ENCODE data around the gene LRP2BP.
A peak's percentile ranks its signal among the peaks of the same experiment; 100 is the strongest.

LRP2BP gene

DNA sequence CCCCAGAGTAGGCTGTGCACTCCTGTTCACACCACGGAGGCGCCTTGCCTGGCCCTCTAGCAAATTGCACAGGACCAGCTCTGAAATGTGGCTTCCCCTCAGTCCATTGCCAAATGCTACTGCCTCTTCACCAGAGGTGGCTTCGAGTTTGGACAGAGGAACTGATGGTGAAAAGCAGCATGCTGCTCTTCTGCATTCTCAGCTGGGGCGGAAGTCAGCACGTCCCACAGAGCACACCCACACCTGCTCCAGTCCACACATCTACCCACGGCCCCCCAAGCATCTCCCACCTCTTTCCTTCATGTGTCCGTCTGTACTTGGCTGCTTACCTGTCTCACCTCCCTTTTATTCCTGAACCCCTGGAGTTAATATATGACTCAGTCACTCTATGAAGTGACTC is 43.5 kb downstream of the LRP2BP start:
- ChIA-PET CTCF (interaction anchor here (1.0 to 1.3 kb wide), 4 partner anchors 10 to 27 kb away, joined by 3 to 5 read pairs (median 3); no protein-coding TSS in a partner anchor), POLR2A (no interaction called here)
- TF ChIP-seq, protein P1, sequence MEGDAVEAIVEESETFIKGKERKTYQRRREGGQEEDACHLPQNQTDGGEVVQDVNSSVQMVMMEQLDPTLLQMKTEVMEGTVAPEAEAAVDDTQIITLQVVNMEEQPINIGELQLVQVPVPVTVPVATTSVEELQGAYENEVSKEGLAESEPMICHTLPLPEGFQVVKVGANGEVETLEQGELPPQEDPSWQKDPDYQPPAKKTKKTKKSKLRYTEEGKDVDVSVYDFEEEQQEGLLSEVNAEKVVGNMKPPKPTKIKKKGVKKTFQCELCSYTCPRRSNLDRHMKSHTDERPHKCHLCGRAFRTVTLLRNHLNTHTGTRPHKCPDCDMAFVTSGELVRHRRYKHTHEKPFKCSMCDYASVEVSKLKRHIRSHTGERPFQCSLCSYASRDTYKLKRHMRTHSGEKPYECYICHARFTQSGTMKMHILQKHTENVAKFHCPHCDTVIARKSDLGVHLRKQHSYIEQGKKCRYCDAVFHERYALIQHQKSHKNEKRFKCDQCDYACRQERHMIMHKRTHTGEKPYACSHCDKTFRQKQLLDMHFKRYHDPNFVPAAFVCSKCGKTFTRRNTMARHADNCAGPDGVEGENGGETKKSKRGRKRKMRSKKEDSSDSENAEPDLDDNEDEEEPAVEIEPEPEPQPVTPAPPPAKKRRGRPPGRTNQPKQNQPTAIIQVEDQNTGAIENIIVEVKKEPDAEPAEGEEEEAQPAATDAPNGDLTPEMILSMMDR (IDR thresholded peaks at IDR 0.05; ENCODE audit: control extremely low read depth, extremely low read depth, low read depth, missing control alignments), result no peak

DNA sequence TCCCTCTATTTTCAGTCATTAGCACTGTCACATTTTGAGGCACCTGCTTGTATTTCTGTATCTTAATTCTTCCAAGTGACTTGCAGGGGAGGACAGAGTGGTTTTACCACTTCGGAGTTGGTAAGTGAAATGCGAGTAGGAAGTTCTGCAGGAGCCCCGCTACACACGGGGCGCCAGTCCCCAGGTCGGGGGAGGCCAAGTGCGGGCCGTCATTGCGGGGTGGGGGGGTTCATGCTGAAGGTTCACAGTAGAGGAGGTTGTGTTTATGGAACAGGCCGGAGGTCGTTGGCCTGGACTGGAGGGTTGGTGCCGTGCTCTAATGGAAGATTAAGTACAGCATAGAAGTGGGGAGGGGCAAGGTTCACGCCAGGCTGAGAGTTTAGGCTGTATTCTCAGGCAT is 44.0 kb downstream of the LRP2BP start:
- ChIA-PET CTCF (no interaction called here), POLR2A (no interaction called here)
- DNase-seq (ENCODE audit: extremely low spot score), result no peak
- TF ChIP-seq, protein P1 (IDR thresholded peaks at IDR 0.05; ENCODE audit: control extremely low read depth, extremely low read depth, low read depth, missing control alignments), result no peak

More for the DNA sequence above, 43.5 kb downstream of the LRP2BP start:
- no peak for DNase-seq (ENCODE audit: extremely low spot score)

DNA sequence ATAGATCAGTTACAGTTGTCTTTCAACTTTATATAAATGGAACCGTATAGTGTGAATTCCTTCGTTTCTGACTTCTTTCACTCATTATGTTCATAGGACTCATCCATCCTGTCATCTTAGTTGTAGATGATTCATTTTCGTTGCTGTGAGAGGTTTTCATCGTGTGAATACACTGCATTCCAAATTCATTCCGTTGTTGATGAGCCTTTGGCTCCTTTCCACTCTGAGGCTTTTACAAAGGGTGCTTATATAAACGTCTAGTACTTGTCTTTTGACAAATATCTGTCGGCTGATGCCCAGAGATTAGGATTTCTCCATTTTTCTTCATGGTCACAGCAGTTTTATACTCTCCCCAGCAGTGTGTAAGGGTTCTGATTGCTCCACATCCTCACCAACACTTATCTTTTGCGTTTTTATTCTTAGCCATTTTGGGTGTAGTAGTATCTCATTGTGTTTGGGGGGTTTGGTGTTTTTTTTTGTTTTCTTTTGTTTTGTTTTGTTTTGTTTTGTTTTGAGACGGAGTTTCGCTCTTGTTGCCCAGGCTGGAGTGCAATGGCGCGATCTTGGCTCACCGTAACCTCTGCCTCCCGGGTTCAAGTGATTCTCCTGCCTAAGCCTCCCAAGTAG is 48.6 kb downstream of the LRP2BP start:
- DNase-seq (ENCODE audit: extremely low spot score), result no peak
- CTCF ChIA-PET, result no interaction called here
- POLR2A ChIA-PET, result no interaction called here
- TF ChIP-seq, protein P1 (IDR thresholded peaks at IDR 0.05; ENCODE audit: control extremely low read depth, extremely low read depth, low read depth, missing control alignments), result no peak

DNA sequence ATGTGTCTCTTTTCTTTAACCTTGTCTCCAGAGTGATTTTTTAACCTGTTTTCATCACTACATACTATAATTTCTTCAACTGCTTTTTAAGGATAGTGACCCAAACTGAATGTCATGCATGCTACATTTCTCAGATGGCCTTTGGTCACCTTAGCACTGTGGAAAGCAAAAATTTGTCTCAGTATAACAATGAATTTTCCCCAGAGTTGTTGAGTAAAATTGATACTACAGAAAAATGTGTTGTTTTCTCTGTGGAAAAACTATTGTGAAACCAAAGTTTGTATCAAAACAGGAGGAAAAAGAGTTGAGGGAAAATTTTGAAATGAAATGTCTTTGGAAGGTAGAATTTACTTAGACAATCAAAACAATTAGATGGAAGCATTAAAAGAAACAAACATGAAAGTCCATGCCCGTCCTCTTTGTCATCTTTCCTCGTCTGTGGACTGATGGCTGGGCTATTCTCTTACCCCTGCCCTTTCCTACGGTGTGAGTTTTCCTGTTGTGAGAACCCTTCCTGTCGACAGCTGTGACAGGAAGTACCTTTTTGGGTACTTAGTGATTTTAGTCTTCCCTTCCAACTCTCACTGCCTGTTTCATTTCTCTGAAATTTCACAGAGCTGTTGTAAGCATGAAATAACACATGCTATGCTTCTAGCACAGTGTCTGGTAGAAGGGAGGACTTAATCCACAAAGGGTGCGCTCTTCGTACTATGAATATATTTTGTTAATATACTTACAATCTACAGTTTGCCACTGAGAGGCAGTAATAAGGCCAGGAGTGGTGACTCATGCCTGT is 50.8 kb downstream of the LRP2BP start:
- POLR2A ChIA-PET, result interaction anchor here (1.0 kb wide), 1 partner anchor 81 kb away, joined by 3 read pairs; the partner anchor contains the start of gene UFSP2

DNA sequence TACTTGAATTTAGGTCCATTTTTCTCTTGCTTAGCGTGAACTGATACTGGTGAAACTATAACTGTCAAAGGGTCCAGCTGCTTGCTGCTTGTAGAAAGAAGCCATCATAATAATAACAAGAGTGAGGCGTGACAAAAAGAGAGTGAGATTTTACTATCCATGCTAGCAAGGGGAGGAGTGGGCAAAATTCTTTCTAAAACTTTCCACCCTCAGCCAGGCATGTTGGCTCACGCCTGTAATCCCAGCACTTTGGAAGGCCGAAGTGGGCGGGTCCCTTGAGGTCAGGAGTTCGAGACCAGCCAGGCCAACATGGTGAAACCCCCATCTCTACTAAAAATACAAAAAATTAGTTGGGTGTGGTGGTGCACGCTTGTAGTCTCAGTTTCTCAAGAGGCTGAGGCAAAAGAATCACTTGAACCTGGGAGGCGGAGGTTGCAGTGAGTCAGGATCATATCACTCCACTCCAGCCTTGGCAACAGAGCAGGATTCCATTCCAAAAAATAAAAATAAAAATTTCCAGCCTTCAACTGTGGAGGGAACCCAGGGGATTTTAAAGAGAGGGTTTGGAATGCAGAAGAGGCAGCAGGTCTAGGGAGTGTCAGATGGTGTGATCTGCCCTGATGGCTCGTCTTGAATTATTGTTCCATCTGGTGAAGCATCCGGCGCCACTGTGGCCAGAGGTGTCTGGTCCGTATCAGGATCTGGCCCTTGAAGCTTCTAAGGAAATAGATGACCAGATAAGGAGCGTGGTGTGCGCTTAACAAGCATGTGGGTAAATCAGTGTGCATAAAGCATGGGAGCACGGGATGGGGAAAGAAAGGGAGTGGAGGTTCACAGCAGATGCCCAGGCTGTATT is 51.8 kb downstream of the LRP2BP start:
- POLR2A ChIA-PET, result no interaction called here
- CTCF ChIA-PET, result no interaction called here

More for the DNA sequence above, 50.8 kb downstream of the LRP2BP start:
- peak; percentile 39 for DNase-seq (ENCODE audit: extremely low spot score)
- TF ChIP-seq, protein P1 (IDR thresholded peaks at IDR 0.05; ENCODE audit: control extremely low read depth, extremely low read depth, low read depth, missing control alignments), result no peak
- CTCF ChIA-PET, result interaction anchor here (1.0 to 1.3 kb wide), 3 partner anchors 10 to 46 kb away, joined by 3 to 4 read pairs (median 3); no protein-coding TSS in a partner anchor

More for the DNA sequence above, 51.8 kb downstream of the LRP2BP start:
- TF ChIP-seq, protein P1 (IDR thresholded peaks at IDR 0.05; ENCODE audit: control extremely low read depth, extremely low read depth, low read depth, missing control alignments), result no peak
- DNase-seq (ENCODE audit: extremely low spot score), result no peak

Data from GM10248 (cell line).